Posterior cingulate gyrus (tissue), 11 donors: ENCODE measurements around the gene OSBPL5.
A peak's percentile ranks its signal among the peaks of the same experiment; 100 is the strongest.

ENCODE experiments used
- DNase-seq, 10 donors: peaks; one replicate each; pipeline versions ENCODE4 v3.0.0 to v3.0.0-alpha.2; 2020 to 2021; ENCODE audit warnings: mixed read lengths in 3 of 10
- intact Hi-C: fragments of 100-400 bp; cut with DNase I; formaldehyde crosslinking; loops from one replicate; pipeline ENCODE4 v1.15.1; 2023

OSBPL5 gene

DNA sequence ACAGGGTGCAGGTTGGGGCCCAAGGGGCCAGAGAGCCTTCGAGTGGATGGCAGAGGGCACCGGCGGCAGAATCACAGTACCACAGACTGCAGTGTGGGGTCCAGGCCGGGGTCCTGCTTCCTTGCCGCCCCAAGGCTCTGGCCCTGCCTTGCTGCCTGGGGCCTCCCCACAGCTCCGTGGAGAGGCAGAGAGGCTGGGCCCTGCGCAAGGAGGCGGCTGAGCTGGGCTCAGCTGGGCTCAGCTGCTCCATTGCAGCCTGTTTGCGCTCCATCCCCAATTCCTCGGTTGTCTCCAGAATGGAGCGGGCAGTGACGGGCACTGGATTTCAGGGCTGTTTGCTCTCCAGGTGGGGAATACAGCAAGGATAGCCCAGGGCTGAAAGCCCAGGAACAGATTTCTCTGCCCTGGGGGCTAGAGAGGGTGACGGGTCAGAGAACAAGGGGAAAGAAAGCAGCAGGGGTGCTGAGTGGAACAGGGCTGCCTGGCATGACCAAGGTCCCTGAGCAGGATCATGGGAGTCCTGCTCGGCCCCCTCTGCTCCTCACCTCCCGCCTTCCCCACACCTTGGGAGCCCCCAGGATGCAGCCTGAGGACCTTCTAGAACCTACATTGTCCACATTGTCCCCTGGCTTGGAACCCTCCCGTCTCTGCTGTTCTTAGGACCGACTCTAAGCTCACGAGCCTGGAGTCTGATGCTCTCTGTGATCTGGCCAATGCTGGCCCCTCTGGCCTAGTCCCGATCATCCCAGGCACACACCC is 34.6 kb upstream of the OSBPL5 start:
- DNase-seq = peak in 2 of 10 donors; percentile 73 to 74
- intact Hi-C loops = no loop called here

- intact Hi-C loops = no loop called here
- DNase-seq = peak in 3 of 10 donors; percentile 40 to 74 (median 55)
Measured at GRCh38 chr11:3198815-3199214, 33.7 kb upstream of the OSBPL5 start.

GRCh38 chr11:3197878-3198528 is 32.9 kb upstream of the OSBPL5 start:
- DNase-seq = peak in 3 of 10 donors; percentile 30 to 72 (median 60)
- intact Hi-C loops = no loop called here

DNA sequence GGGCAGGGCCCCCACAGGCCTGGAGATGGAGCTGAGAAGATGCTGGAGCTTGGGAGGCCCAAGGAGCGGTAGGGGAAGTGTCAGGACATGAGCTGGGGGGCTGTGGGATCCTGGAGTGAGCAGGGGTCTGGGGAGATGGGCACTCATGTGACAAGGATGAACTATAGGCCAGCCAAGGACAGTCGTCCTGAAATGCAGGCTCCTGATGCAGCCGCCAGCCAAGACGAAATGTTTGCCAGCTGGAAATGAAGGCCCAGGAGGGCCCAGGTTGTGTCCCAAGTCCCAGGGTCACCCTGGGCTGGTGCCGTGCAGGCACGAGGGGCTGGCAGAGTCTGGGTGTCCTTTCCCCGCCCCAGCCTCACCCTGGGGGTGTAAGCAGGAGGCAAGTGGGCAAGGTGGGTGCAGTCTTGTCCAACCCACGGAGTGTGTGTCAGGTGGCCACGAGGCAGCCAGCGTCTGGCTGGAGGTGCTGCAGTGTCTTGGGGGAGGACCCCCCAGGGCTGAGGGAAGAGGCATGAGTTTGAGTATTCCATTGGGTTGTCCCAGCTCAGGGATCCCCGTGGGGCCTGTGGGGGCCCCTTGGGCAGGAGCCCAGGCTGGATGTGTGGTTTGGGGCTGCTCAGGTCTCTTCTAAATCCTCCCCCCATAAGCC is 32.1 kb upstream of the OSBPL5 start:
- DNase-seq = peak in 3 of 10 donors; percentile 66 to 71 (median 67)
- intact Hi-C loops = no loop called here

GRCh38 chr11:3196161-3197043 is 31.3 kb upstream of the OSBPL5 start:
- intact Hi-C loops = no loop called here

DNA sequence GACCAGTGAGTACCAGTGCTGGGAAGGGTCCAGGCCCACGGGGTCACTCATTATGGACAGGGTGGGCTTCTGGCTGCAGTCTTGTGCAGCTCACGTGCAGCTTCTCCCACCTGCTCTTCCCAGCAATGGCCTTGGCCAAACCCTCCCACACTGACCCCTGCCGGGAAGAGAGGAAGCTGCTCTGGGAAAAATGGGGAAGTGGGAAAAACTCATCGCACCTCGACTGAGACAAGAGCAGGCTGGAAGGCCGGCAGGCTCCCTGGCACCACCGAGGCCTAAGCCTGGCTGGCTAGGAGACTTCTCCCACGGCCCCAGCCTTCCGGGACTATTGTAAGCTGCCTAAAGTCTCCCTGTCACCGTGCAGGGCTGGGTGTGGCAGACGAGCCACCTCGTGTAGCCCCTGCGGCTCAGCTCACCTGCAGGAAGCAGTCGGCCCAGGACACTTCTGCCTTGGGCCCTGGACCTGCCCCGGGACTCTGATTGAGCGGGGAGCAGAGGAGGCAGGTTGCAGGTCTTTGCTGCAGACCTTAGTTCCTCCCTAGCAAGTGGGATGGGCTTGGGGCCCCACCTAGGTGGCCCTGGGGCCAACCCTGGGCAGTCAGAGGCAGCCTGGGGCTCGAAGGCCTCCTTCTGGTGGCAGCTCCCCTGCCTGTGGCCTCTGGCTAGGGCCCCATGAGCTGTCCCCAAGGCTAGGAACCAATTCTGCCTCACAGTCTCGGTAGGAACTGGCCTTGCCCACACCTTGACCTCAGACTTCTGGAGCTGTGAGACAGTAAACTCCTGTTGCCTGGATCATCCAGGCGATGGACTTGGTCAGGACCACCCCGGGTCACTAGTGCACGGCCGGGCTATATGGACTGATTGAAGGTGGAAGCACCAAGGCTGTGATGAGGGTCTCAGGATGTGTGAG is 30.4 kb upstream of the OSBPL5 start:
- DNase-seq = peak in 2 of 10 donors; percentile 77
- intact Hi-C loops = no loop called here

More at GRCh38 chr11:3196161-3197043, 31.3 kb upstream of the OSBPL5 start:
- DNase-seq = peak in 3 of 10 donors; percentile 39 to 66 (median 63)

- intact Hi-C loops = no loop called here
- peak in 2 of 10 donors; percentile 37 to 60 for DNase-seq
Measured at GRCh38 chr11:3194016-3194816, 29.1 kb upstream of the OSBPL5 start.

DNA sequence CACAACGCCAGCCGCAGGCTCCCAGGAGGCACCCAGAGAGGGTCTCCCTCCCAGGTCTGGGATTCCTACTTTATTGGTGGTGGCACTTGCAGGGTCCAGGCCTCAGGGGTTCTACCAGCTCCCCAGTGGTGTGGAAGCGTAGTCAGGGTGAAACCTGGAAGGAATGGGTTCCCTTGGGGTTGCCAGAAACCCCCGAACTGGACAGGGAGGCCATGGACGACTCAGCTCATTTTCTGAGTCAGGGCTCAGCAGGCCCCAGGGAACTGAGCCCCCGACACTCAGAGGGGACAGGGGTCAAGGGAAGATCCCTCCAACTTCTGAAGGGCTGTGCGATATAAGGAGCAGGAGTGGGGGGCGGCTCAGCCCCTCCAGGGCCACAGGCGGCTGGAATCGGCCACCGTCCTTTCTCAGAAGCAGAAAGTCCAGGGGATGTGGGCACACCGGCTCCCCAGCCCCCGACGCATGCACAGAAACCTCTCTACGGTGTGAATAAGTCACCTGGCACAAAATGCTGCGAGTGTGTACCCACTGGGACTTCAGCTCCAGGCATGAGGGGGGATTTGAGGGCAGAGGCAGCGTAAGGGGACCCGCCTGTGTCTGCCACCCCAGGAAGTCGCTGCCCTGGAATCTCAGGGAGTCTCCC is 28.4 kb upstream of the OSBPL5 start:
- intact Hi-C loops = no loop called here
- DNase-seq = peak in 1 of 10 donors; percentile 66

DNA sequence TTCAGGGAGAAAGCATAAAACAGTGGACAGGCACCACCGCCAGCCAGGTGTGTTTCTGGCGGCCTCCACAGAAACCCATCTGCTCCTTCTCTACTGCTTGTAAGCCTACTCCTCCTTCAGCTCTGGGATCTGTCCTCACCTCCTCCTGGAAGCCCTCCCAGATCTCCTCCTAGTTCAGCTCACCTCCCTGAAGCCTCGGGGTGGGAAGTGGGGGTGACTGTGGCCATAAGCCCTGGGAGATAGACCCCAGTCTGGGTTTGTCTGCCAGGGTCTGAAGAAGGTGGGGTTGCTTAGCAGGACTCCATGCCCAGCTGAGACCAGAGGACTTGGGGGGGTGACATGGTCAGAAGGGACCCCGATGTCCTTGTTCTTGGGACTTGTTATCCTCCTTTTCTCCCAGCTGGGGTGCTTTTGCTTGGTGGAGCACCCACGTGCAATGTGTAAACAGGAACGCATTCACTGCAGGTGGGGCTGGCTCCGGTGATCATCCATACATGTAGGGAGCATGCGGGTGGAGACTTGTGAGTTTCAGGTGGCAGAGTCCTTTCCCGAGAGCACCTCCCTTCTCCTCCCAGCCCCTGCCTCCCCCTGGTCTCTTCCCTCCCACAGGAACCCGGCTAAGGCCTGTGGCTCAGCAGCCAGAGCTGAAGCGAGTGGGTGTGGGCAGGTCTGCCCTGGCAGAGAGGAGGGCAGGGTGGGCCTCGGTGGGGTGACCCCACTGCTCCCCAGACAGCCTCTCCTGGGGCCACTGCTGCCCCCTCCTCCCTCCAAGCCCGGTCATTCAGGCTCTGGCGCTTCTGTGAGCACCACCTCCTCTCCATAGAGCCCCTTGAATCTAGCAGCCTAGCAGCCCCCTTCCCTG is 27.6 kb upstream of the OSBPL5 start:
- intact Hi-C loops = no loop called here
- DNase-seq = peak in 2 of 10 donors; percentile 69 to 71

- intact Hi-C loops = no loop called here
- DNase-seq = peak in 1 of 10 donors; percentile 51
Measured at GRCh38 chr11:3191586-3192324, 26.6 kb upstream of the OSBPL5 start.

DNA sequence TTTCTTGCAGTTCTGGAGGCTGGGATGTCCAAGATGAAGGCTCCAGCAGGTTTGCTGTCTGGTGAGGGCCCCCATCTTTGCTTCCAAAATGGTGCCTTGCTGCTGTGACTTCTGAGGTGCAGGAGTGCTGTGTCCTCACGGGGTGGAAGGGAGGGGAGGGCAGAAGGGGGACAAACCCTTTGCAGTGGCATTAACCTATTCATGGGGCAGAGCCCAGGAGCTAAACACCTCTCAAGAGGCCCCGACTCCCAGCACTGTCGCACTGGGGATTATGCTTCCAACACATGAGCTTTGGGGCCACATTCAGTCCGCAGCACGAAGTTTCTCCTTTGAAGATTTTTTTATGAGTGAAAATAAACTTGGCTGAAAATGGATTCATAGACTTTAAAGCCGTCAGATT is 25.5 kb upstream of the OSBPL5 start:
- DNase-seq = peak in 1 of 10 donors; percentile 41
- intact Hi-C loops = no loop called here

- no peak for DNase-seq
- intact Hi-C loops = no loop called here
Measured at GRCh38 chr11:3189886-3190583, 24.9 kb upstream of the OSBPL5 start.

DNA sequence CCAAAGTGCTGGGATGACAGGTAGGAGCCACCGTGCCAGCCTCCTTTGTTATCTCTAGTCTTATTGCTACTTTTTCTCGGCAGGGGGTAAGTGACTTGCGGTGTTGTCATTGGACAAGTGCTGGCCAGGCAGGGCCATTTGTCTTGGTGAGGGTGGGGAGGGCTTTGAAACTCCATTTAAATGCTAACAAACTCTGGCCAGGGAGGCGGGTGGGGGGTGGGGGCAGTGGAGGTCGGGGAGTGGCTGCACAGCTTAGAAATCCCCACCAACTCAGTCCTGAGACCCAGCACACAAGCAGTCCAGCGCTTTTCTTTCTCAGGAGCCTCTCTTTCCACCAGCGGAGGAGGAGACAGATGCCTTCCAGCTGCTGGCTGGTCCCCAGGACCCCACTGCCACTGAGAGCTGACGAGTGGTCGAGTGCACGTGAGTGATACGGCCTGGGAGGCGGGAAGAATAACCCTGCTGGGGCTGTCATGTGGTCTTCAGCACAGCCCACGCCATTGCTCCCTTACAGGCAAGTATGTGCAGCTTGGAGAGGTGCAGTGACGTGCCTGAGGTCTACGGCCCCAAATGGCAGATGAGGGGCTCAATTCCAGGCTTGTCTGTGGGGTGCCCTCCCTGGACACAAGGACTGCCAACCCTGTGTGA is 24.2 kb upstream of the OSBPL5 start:
- intact Hi-C loops = no loop called here
- peak in 1 of 10 donors; percentile 32 for DNase-seq

DNA sequence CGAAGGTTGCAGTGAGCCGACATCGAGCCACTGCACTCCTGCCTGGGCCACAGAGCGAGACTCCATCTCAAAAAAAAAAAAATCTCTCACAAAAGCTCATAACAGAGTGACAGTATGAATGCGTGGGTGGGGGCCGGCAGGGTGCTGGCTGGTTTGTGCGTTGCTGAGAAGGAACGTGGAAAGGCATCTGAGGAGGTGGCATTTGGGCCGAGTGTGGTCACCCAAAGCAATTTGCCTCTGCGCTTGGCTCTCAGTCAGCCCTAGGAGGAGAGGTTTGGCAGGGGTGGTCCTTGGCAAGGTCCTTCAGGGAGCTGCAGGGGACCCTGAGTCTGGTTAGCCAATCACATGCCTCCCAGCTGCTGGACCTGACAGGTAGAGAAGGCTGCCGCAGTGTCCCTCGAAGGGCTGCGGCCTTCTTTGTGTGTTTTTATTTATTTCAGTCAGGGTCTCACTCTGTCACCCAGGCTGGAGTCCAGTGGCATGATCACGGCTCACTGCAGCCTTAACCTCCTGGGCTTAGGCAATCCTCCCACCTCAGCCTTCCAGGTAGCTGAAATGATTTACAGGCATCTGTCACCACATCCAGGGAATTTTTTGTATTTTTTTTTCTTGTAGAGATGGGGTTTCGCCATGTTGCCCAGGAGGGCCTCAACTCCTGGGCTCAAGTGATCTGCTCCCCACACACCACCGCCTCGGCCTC is 23.5 kb upstream of the OSBPL5 start:
- intact Hi-C loops = no loop called here
- DNase-seq = peak in 1 of 10 donors; percentile 73
